ENCODE measurements around the gene SNPH.

Gene SNPH

DNA sequence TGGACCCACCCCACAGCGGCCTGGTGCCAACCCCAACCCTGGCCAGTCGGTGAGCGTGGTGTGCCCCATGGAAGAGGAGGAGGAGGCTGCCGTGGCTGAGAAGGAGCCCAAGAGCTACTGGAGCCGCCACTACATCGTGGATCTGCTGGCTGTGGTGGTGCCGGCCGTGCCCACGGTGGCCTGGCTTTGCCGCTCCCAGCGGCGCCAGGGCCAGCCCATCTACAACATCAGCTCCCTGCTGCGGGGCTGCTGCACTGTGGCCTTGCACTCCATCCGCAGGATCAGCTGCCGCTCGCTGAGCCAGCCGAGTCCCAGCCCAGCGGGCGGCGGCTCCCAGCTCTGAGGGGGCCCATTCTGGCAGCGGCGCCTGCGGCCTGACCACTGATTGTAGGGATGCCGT is 39.6 kb downstream of the SNPH start:
- TF ChIP-seq, protein P1, sequence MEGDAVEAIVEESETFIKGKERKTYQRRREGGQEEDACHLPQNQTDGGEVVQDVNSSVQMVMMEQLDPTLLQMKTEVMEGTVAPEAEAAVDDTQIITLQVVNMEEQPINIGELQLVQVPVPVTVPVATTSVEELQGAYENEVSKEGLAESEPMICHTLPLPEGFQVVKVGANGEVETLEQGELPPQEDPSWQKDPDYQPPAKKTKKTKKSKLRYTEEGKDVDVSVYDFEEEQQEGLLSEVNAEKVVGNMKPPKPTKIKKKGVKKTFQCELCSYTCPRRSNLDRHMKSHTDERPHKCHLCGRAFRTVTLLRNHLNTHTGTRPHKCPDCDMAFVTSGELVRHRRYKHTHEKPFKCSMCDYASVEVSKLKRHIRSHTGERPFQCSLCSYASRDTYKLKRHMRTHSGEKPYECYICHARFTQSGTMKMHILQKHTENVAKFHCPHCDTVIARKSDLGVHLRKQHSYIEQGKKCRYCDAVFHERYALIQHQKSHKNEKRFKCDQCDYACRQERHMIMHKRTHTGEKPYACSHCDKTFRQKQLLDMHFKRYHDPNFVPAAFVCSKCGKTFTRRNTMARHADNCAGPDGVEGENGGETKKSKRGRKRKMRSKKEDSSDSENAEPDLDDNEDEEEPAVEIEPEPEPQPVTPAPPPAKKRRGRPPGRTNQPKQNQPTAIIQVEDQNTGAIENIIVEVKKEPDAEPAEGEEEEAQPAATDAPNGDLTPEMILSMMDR (IDR thresholded peaks at IDR 0.05; ENCODE audit: unreplicated experiment in 3 of 3): no peak
- H3K4me3 Mint-ChIP-seq: no peak overlapping the region
- H3K4me1 Mint-ChIP-seq: no peaks in the 10 kb centered on the region
- no peaks in the 10 kb centered on the region for H3K36me3 Mint-ChIP-seq (ENCODE audit: low read depth)
- H3K27ac Mint-ChIP-seq: no peak overlapping the region
- peaks cover 3% of the 10 kb centered on the region for H3K27me3 Mint-ChIP-seq (ENCODE audit: low read depth)
- H3K9me3 Mint-ChIP-seq: no peaks in the 10 kb centered on the region

DNA sequence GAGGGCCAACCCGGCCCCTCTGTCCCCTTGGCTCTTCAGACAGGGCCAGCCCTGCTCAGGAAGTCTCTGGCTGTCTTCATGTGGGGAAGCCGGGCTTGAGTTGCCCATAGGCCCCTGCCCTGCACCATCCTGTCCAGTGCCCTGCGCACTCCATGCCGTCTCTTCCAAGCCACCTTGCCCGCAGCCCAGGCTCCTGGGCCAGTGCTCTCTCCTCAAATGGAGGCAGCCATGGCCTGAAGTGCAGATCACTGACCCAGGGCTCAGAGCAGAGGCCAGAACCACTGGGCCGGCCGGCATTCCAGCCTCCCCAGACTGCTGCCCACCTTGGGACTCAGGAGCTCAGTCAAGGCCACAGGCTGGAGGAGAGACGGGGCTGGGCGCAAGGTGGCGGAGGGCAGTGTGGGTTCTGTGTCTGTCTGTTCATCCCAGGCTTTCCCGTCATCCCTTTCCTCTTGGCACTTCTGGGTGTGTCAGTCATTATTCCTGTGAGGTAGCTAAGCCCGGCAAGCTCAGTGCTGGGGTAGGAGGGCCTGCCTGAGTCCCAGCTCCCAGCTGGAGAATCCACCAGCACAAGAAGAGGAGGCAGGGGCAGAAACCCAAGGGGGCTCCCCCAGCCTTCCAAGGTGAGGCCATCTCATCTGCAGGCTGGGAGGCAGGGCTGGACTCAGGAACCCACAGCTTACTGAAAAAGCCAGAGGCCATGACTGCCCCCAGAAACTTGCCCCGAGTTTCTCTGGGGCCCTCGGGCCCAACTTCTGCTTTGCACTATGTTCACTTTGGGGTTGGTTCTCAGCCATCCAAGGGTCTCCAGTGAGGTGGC is 40.4 kb downstream of the SNPH start:
- Mint-ChIP-seq H3K4me3 (no peak overlapping the region), H3K9me3 (no peaks in the 10 kb centered on the region), H3K4me1 (no peaks in the 10 kb centered on the region), H3K27ac (no peak overlapping the region), H3K36me3 (ENCODE audit: low read depth) (no peaks in the 10 kb centered on the region), H3K27me3 (ENCODE audit: low read depth) (peaks cover 3% of the 10 kb centered on the region)
- TF ChIP-seq, protein P1 (IDR thresholded peaks at IDR 0.05; ENCODE audit: unreplicated experiment in 3 of 3): no peak

DNA sequence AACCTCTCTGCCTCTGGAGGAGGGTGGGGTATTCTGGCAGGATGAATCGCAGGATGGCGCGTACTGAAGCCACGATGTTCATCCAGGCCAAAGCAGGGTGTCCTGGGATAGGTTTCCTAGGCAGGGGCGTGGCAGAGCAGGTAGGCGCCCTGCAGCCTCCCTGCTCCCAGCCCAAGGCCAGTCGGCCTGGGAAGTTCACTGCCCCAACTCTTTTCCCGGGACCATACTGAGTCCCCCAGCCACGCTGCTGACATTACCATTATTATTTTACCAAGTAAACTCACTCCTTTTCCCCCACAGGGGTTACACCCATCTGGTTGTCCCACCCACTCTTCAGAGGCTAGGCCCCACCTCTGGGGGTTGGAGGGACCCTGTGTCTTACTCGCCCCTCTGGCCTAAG is 41.1 kb downstream of the SNPH start:
- H3K36me3 Mint-ChIP-seq (ENCODE audit: low read depth): no peaks in the 10 kb centered on the region
- H3K27ac Mint-ChIP-seq: no peak overlapping the region
- peaks cover 3% of the 10 kb centered on the region for H3K27me3 Mint-ChIP-seq (ENCODE audit: low read depth)
- H3K4me1 Mint-ChIP-seq: no peaks in the 10 kb centered on the region
- H3K4me3 Mint-ChIP-seq: no peak overlapping the region
- no peaks in the 10 kb centered on the region for H3K9me3 Mint-ChIP-seq
- TF ChIP-seq, protein P1 (IDR thresholded peaks at IDR 0.05; ENCODE audit: unreplicated experiment in 3 of 3): no peak

DNA sequence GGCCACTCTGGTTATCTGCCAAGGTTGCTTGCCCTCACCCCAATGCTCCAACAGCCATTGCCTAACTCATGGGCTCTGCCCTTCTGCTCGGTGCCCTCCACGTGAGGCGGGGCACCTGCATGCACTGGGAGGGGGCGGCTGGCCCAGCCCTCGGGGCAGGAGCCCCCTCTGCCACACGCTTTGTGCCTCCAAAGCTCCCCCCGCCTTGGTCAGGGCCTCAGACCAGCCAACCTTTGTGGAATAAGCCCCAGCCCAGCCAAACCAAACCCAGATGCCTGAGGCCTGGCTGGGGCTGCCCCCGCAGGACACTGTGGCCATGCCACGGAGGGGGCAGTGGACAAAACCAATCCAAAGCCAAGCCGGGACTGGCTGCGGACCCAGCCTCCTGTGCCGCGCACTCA is 41.5 kb downstream of the SNPH start:
- peaks cover 3% of the 10 kb centered on the region for H3K27me3 Mint-ChIP-seq (ENCODE audit: low read depth)
- no peak overlapping the region for H3K27ac Mint-ChIP-seq
- no peaks in the 10 kb centered on the region for H3K4me1 Mint-ChIP-seq
- TF ChIP-seq, protein P1 (IDR thresholded peaks at IDR 0.05; ENCODE audit: unreplicated experiment in 3 of 3): no peak
- H3K36me3 Mint-ChIP-seq (ENCODE audit: low read depth): no peaks in the 10 kb centered on the region
- H3K9me3 Mint-ChIP-seq: no peaks in the 10 kb centered on the region
- H3K4me3 Mint-ChIP-seq: no peak overlapping the region

DNA sequence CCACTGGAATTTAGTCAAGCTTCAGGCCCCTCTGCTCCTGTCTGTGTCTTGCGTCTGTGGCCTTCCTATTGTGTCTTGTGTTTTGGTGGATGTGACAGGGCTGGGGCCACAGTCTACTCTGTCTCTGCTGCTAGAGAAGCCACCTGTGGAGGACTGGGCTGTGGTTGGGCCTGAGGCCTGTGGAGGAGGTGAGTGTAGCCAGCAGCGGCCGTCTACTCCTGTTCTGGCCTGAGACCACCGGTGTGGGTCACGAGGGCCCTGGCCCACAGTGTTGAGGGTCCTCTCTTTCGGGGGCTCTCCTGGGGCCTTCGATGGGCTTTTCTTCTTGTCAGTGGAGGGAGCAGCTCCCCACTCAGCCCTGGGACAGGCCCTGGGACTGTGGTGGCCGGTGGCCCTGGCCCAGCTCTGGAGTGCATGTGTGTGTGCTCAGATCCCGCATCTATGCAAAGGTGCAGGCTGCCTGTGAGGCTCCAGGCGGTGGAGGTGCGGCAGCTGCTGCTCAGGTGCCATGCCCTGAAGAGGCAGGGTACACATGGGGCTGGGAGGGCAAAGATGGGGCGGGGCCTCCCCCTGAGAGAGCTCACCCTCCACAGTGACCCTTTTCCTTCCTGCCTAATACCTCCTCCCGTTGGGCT is 42.1 kb downstream of the SNPH start:
- Mint-ChIP-seq H3K9me3 (no peaks in the 10 kb centered on the region), H3K4me3 (no peak overlapping the region)
- TF ChIP-seq, protein P1 (IDR thresholded peaks at IDR 0.05; ENCODE audit: unreplicated experiment in 3 of 3): no peak

More for the DNA sequence above, 42.1 kb downstream of the SNPH start:
- Mint-ChIP-seq H3K27ac (no peak overlapping the region), H3K27me3 (ENCODE audit: low read depth) (no peaks in the 10 kb centered on the region), H3K36me3 (ENCODE audit: low read depth) (no peaks in the 10 kb centered on the region), H3K4me1 (no peaks in the 10 kb centered on the region)

Data from nephron (organoid).